Panc1 (cell line): ENCODE measurements around the gene BRAT1. TPM values are rescaled to one million over a fixed set of nuclear protein-coding genes. Genes with fewer than 3 reads are reported as not detected.

Experiments
- ATAC-seq: fragments of 200-7000 bp; cut with Tn5 transposase; 2 replicates; pipeline ENCODE4 v1.9.1; 2020; ENCODE audit warnings: mild to moderate bottlenecking, moderate library complexity
- BruUV-seq: library from RNA; stranded (reverse); fragments of 400-500 nt; replicated peaks from 2 replicates; lab custom pipeline; 2021; lab: Mats Ljungman, UMichigan
- CTCF ChIA-PET: fragments of 300-600 bp; sonication (Branson Sonifier 250); formaldehyde crosslinking; loops from one replicate; lab custom pipeline; 2022; ENCODE audit warnings: antibody characterized with exemption; lab: Charles Lee
- POLR2A ChIA-PET: fragments of 300-600 bp; sonication (Branson Sonifier 250); formaldehyde crosslinking; loops from one replicate; lab custom pipeline; 2022; ENCODE audit warnings: antibody characterized with exemption; lab: Charles Lee
- DNase-seq: peaks from one replicate; pipeline ENCODE4 v3.0.0-alpha.2; 2010; ENCODE audit warnings: low read depth, low spot score
- H3K27ac ChIP-seq: 2 replicates; pipeline ENCODE4 v1.5.1; 2011; ENCODE audit warnings: mild to moderate bottlenecking, low read length, inconsistent platforms
- H3K27me3 ChIP-seq: fragments of 200-500 bp; sonication (Bioruptor generic); 2 replicates; pipeline ENCODE4 v1.6.0; 2014; ENCODE audit warnings: low read length, inconsistent platforms; ENCODE audit not compliant: control insufficient read depth, insufficient read depth
- H3K36me3 ChIP-seq: fragments of 200-500 bp; sonication (Bioruptor generic); 2 replicates; pipeline ENCODE4 v1.5.1; 2014; ENCODE audit warnings: inconsistent platforms, mild to moderate bottlenecking, low read length, moderate library complexity; ENCODE audit not compliant: control insufficient read depth, insufficient read depth
- H3K4me1 ChIP-seq: 2 replicates; pipeline ENCODE4 v1.5.1; 2011; ENCODE audit warnings: inconsistent platforms, mild to moderate bottlenecking, low read length, moderate library complexity; ENCODE audit not compliant: control insufficient read depth, insufficient read depth
- H3K4me3 ChIP-seq, 2 experiments: 2 replicates each; pipeline ENCODE4 v1.5.1; 2011 to 2012; ENCODE audit warnings: low read depth in 2 of 2, low read length in 2 of 2, mild to moderate bottlenecking in 2 of 2, inconsistent platforms in 1 of 2, moderate library complexity in 1 of 2
- H3K9me3 ChIP-seq: fragments of 200-500 bp; sonication (Bioruptor generic); 2 replicates; pipeline ENCODE4 v1.5.1; 2014; ENCODE audit warnings: low read depth, mild to moderate bottlenecking, inconsistent platforms, low read length, moderate library complexity; ENCODE audit not compliant: control insufficient read depth, insufficient read depth
- CTCF ChIP-seq: fragments of 450-650 bp; IDR thresholded peaks from 2 replicates; pipeline ENCODE4 v1.5.1; 2017; ENCODE audit warnings: mild to moderate bottlenecking
- SIN3A ChIP-seq: IDR thresholded peaks from 2 replicates; pipeline ENCODE4 v1.6.1; 2012; ENCODE audit warnings: low read depth, mild to moderate bottlenecking, low read length, moderate library complexity, borderline replicate concordance; ENCODE audit not compliant: insufficient read depth
- TCF7L2 ChIP-seq: IDR thresholded peaks from 2 replicates; pipeline ENCODE4 v1.6.1; 2011; ENCODE audit warnings: mild to moderate bottlenecking, low read depth, low read length, inconsistent platforms
- in situ Hi-C: cut with HindIII; loops from 2 replicates; pipeline ENCODE4 v1.10.0; 2016; ENCODE audit warnings: low sequenced_read_pairs, low pct_unique_long_range_greater_than_20kb
- intact Hi-C: fragments of 100-400 bp; cut with micrococcal nuclease; formaldehyde crosslinking; loops from one replicate; pipeline ENCODE4 v1.10.0; 2022; ENCODE audit not compliant: unreplicated experiment
- total RNA-seq: library from RNA; stranded (reverse); gene quantifications from one replicate; pipeline ENCODE4 v1.2.1, GENCODE V29; 2021; ENCODE audit not compliant: unreplicated experiment
- TF ChIP-seq, protein P1 (sequence below), 2 experiments: IDR thresholded peaks; 2 replicates each; pipeline ENCODE4 v1.6.1; 2011 to 2012; ENCODE audit warnings: low read depth in 2 of 2, control low read depth in 1 of 2, low read length in 1 of 2, mild to moderate bottlenecking in 1 of 2, moderate library complexity in 1 of 2; ENCODE audit not compliant: insufficient read depth in 1 of 2

BRAT1 gene
- total RNA-seq, 1 experiment from 2014 or later = 76.9 TPM

GRCh38 chr7:2525658-2526630 lies 29.4 kb downstream of the BRAT1 start:
- H3K27me3 ChIP-seq = no peaks in the 10 kb centered on the region
- ChIA-PET POLR2A (interaction anchor here (0.7 kb wide), 1 partner anchor 134 kb away, joined by 3 read pairs; no protein-coding TSS in a partner anchor), CTCF (interaction anchor here (0.6 to 1.0 kb wide), 3 partner anchors 57 to 155 kb away, joined by 3 to 5 read pairs (median 4); no protein-coding TSS in a partner anchor)
- H3K9me3 ChIP-seq = no peaks in the 10 kb centered on the region
- TF ChIP-seq CTCF (peak; percentile 68; the same call in 1 of the 2 replicates), TCF7L2 (no peak)
- H3K27ac ChIP-seq = peak overlapping the region; percentile 83
- BruUV-seq = no TSS peak
- peaks cover 94% of the 10 kb centered on the region for H3K4me1 ChIP-seq
- ATAC-seq (peak; percentile 56), DNase-seq (no peak)
- no peaks in the 10 kb centered on the region for H3K36me3 ChIP-seq
- in situ Hi-C loops = no loop called here
- intact Hi-C loops = no loop called here
- H3K4me3 ChIP-seq = no peak overlapping the region

GRCh38 chr7:2524808-2525657 lies 30.3 kb downstream of the BRAT1 start:
- Histone ChIP-seq H3K36me3 (no peaks in the 10 kb centered on the region), H3K9me3 (no peaks in the 10 kb centered on the region), H3K4me1 (peaks cover 85% of the 10 kb centered on the region), H3K27me3 (no peaks in the 10 kb centered on the region), H3K27ac (peak overlapping the region; percentile 83), H3K4me3 (no peak overlapping the region)
- CTCF ChIA-PET = interaction anchor here (0.8 kb wide), 1 partner anchor 156 kb away, joined by 3 read pairs; no protein-coding TSS in a partner anchor
- in situ Hi-C loops = no loop called here
- BruUV-seq = no TSS peak
- intact Hi-C loops = loop anchor here (5.0 kb wide), 1 partner anchor 48 kb away; the partner anchor contains the start of gene GRIFIN
- POLR2A ChIA-PET = interaction anchor here (0.7 kb wide), 1 partner anchor 135 kb away, joined by 3 read pairs; no protein-coding TSS in a partner anchor
- DNase-seq (no peak), ATAC-seq (no peak)
- TF ChIP-seq, protein P1, sequence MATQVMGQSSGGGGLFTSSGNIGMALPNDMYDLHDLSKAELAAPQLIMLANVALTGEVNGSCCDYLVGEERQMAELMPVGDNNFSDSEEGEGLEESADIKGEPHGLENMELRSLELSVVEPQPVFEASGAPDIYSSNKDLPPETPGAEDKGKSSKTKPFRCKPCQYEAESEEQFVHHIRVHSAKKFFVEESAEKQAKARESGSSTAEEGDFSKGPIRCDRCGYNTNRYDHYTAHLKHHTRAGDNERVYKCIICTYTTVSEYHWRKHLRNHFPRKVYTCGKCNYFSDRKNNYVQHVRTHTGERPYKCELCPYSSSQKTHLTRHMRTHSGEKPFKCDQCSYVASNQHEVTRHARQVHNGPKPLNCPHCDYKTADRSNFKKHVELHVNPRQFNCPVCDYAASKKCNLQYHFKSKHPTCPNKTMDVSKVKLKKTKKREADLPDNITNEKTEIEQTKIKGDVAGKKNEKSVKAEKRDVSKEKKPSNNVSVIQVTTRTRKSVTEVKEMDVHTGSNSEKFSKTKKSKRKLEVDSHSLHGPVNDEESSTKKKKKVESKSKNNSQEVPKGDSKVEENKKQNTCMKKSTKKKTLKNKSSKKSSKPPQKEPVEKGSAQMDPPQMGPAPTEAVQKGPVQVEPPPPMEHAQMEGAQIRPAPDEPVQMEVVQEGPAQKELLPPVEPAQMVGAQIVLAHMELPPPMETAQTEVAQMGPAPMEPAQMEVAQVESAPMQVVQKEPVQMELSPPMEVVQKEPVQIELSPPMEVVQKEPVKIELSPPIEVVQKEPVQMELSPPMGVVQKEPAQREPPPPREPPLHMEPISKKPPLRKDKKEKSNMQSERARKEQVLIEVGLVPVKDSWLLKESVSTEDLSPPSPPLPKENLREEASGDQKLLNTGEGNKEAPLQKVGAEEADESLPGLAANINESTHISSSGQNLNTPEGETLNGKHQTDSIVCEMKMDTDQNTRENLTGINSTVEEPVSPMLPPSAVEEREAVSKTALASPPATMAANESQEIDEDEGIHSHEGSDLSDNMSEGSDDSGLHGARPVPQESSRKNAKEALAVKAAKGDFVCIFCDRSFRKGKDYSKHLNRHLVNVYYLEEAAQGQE (IDR thresholded peaks at IDR 0.05; ENCODE audit: insufficient read depth in 1 of 2, low read depth in 2 of 2, low read length in 1 of 2) = 0 out of 4 replicates have a peak, but pooled peaks of 1 of the 2 experiments have one; percentile 10
- TF ChIP-seq SIN3A = no peak
